ENCODE results near the gene ZNF12. TPM values are rescaled to one million over a fixed set of nuclear protein-coding genes. Genes with fewer than 3 reads are reported as not detected.
"Not testable (repeated sequence)": the region's sequence is repeated elsewhere in the genome, so short reads cannot be mapped to it uniquely, and the experiment has no call there.

ZNF12 gene
- total RNA-seq, 1 experiment from 2014 or later = 32.4 TPM

- Mint-ChIP-seq H3K27ac (ENCODE audit: unreplicated experiment) (peak overlapping the region; percentile 87), H3K36me3 (ENCODE audit: insufficient read depth, unreplicated experiment) (peaks cover 44% of the 10 kb centered on the region), H3K4me3 (ENCODE audit: low read depth, unreplicated experiment) (peak overlapping the region; percentile 97), H3K27me3 (ENCODE audit: unreplicated experiment) (no peaks in the 10 kb centered on the region), H3K4me1 (ENCODE audit: low read depth, unreplicated experiment) (no peaks in the 10 kb centered on the region), H3K9me3 (ENCODE audit: low read depth, unreplicated experiment) (peaks cover 10% of the 10 kb centered on the region)
- BruUV-seq (replicated peaks) = no TSS peak
- CTCF ChIA-PET = no interaction called here
- DNase-seq = no peak
- intact Hi-C loops (cut with micrococcal nuclease; ENCODE audit: unreplicated experiment) = no loop called here
- TF ChIP-seq CTCF (IDR thresholded peaks at IDR 0.05; ENCODE audit: unreplicated experiment) = no peak
These were observed 23.5 kb upstream of the ZNF12 start for GRCh38 chr7:6730343-6730633.

- TF ChIP-seq CTCF (IDR thresholded peaks at IDR 0.05; ENCODE audit: unreplicated experiment) = no peak
- peak overlapping the region; percentile 97 for H3K4me3 Mint-ChIP-seq (ENCODE audit: low read depth, unreplicated experiment)
- intact Hi-C loops (cut with micrococcal nuclease; ENCODE audit: unreplicated experiment) = no loop called here
- DNase-seq = peak; percentile 93
- H3K4me1 Mint-ChIP-seq (ENCODE audit: low read depth, unreplicated experiment) = no peaks in the 10 kb centered on the region
- H3K36me3 Mint-ChIP-seq (ENCODE audit: insufficient read depth, unreplicated experiment) = peaks cover 38% of the 10 kb centered on the region
- no TSS peak for BruUV-seq (replicated peaks)
- H3K27me3 Mint-ChIP-seq (ENCODE audit: unreplicated experiment) = no peaks in the 10 kb centered on the region
- peak overlapping the region; percentile 87 for H3K27ac Mint-ChIP-seq (ENCODE audit: unreplicated experiment)
- CTCF ChIA-PET = no interaction called here
- peaks cover 10% of the 10 kb centered on the region for H3K9me3 Mint-ChIP-seq (ENCODE audit: low read depth, unreplicated experiment)
These were observed 23.0 kb upstream of the ZNF12 start for GRCh38 chr7:6729492-6730342.

GRCh38 chr7:6728893-6729491 is 22.2 kb upstream of the ZNF12 start:
- H3K27me3 Mint-ChIP-seq (ENCODE audit: unreplicated experiment); intact Hi-C loops (cut with micrococcal nuclease; ENCODE audit: unreplicated experiment); CTCF ChIA-PET: not testable (repeated sequence)

GRCh38 chr7:6727663-6728062 is 20.9 kb upstream of the ZNF12 start:
- H3K4me1 Mint-ChIP-seq (ENCODE audit: low read depth, unreplicated experiment) = no peaks in the 10 kb centered on the region
- DNase-seq = no peak
- peaks cover 10% of the 10 kb centered on the region for H3K9me3 Mint-ChIP-seq (ENCODE audit: low read depth, unreplicated experiment)
- CTCF ChIA-PET = no interaction called here
- H3K4me3 Mint-ChIP-seq (ENCODE audit: low read depth, unreplicated experiment) = no peak overlapping the region
- BruUV-seq (replicated peaks) = no TSS peak
- H3K27ac Mint-ChIP-seq (ENCODE audit: unreplicated experiment) = no peak overlapping the region
- peaks cover 20% of the 10 kb centered on the region for H3K36me3 Mint-ChIP-seq (ENCODE audit: insufficient read depth, unreplicated experiment)
- TF ChIP-seq CTCF (IDR thresholded peaks at IDR 0.05; ENCODE audit: unreplicated experiment) = no peak
- peaks cover 4% of the 10 kb centered on the region for H3K27me3 Mint-ChIP-seq (ENCODE audit: unreplicated experiment)
- intact Hi-C loops (cut with micrococcal nuclease; ENCODE audit: unreplicated experiment) = no loop called here

More at GRCh38 chr7:6728893-6729491, 22.2 kb upstream of the ZNF12 start:
- not testable (repeated sequence) for H3K4me1 Mint-ChIP-seq (ENCODE audit: low read depth, unreplicated experiment); DNase-seq
- TSS peak; percentile 71 for BruUV-seq (replicated peaks)
- Mint-ChIP-seq H3K9me3 (ENCODE audit: low read depth, unreplicated experiment) (peaks cover 10% of the 10 kb centered on the region), H3K4me3 (ENCODE audit: low read depth, unreplicated experiment) (peak overlapping the region; percentile 97), H3K36me3 (ENCODE audit: insufficient read depth, unreplicated experiment) (peaks cover 31% of the 10 kb centered on the region), H3K27ac (ENCODE audit: unreplicated experiment) (peak overlapping the region; percentile 87)

- BruUV-seq (replicated peaks); H3K4me3 Mint-ChIP-seq (ENCODE audit: low read depth, unreplicated experiment); H3K4me1 Mint-ChIP-seq (ENCODE audit: low read depth, unreplicated experiment); H3K27ac Mint-ChIP-seq (ENCODE audit: unreplicated experiment); DNase-seq; intact Hi-C loops (cut with micrococcal nuclease; ENCODE audit: unreplicated experiment): not testable (repeated sequence)
- Mint-ChIP-seq H3K9me3 (ENCODE audit: low read depth, unreplicated experiment) (peaks cover 10% of the 10 kb centered on the region), H3K36me3 (ENCODE audit: insufficient read depth, unreplicated experiment) (peaks cover 20% of the 10 kb centered on the region), H3K27me3 (ENCODE audit: unreplicated experiment) (peaks cover 17% of the 10 kb centered on the region)
- CTCF ChIA-PET = interaction anchor here (0.6 kb wide), 1 partner anchor 64 kb away, joined by 4 read pairs; no protein-coding TSS in a partner anchor
These were observed 19.6 kb upstream of the ZNF12 start for GRCh38 chr7:6726341-6726740.

Measured in Calu3 (cell line).